Esophagus muscularis mucosa (tissue), 3 donors: Measurements from ENCODE around the gene NGEF.

ENCODE experiments used
- POLR2A ChIP-seq: fragments of 450-650 bp; IDR thresholded peaks from one replicate; pipeline ENCODE4 v1.6.1; 2017; ENCODE audit warnings: antibody characterized with exemption, moderate library complexity, mild to moderate bottlenecking, low read depth
- POLR2AphosphoS5 ChIP-seq, 2 donors: sonication (generic); formaldehyde crosslinking; IDR thresholded peaks; one replicate each; pipeline ENCODE4 v1.6.1; 2017; ENCODE audit warnings: antibody characterized with exemption in 2 of 2
- TF ChIP-seq, protein P1 (sequence below), 3 experiments: fragments of 200-600 bp in 2 of 3; fragments of 450-650 bp in 1 of 3; sonication (generic) in 2 of 3; IDR thresholded peaks; one replicate each; pipeline ENCODE4 v1.5.1; 2017 to 2019; ENCODE audit warnings: antibody characterized with exemption in 3 of 3, mild to moderate bottlenecking in 2 of 3, moderate library complexity in 1 of 3

DNA sequence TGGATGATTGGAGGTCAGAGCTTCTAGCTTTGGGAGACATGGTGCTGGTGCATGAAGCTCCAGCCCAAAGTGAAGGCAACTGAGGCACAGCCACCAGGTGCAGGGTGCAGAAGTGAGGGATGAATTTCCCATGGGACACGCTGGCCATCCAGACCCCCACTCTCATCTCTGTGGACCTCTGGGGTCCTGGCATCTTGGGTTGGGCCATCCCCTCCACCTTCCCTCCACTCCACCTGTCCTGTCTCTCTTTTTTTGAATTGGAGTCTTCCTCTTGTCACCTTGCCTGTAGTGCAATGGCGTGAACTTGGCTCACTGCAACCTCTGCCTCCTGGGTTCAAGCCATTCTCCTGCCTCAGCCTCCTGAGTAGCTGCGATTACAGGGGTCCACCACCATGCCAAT is 3.4 kb downstream of the NGEF start:
- no peak for TF ChIP-seq POLR2A
- TF ChIP-seq POLR2AphosphoS5 (IDR thresholded peaks at IDR 0.05): no peak
- TF ChIP-seq, protein P1, sequence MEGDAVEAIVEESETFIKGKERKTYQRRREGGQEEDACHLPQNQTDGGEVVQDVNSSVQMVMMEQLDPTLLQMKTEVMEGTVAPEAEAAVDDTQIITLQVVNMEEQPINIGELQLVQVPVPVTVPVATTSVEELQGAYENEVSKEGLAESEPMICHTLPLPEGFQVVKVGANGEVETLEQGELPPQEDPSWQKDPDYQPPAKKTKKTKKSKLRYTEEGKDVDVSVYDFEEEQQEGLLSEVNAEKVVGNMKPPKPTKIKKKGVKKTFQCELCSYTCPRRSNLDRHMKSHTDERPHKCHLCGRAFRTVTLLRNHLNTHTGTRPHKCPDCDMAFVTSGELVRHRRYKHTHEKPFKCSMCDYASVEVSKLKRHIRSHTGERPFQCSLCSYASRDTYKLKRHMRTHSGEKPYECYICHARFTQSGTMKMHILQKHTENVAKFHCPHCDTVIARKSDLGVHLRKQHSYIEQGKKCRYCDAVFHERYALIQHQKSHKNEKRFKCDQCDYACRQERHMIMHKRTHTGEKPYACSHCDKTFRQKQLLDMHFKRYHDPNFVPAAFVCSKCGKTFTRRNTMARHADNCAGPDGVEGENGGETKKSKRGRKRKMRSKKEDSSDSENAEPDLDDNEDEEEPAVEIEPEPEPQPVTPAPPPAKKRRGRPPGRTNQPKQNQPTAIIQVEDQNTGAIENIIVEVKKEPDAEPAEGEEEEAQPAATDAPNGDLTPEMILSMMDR (IDR thresholded peaks at IDR 0.05): no peak
